Measurements from ENCODE around the gene STAT3. TPM values are rescaled to one million over a fixed set of nuclear protein-coding genes. Genes with fewer than 3 reads are reported as not detected.

The STAT3 gene
- total and polyA plus RNA-seq, 9 of the 15 experiments (the other 6 are each of a cell fraction or from before 2014, with no cell fraction given): 90.0 to 179 (median 114) TPM

DNA sequence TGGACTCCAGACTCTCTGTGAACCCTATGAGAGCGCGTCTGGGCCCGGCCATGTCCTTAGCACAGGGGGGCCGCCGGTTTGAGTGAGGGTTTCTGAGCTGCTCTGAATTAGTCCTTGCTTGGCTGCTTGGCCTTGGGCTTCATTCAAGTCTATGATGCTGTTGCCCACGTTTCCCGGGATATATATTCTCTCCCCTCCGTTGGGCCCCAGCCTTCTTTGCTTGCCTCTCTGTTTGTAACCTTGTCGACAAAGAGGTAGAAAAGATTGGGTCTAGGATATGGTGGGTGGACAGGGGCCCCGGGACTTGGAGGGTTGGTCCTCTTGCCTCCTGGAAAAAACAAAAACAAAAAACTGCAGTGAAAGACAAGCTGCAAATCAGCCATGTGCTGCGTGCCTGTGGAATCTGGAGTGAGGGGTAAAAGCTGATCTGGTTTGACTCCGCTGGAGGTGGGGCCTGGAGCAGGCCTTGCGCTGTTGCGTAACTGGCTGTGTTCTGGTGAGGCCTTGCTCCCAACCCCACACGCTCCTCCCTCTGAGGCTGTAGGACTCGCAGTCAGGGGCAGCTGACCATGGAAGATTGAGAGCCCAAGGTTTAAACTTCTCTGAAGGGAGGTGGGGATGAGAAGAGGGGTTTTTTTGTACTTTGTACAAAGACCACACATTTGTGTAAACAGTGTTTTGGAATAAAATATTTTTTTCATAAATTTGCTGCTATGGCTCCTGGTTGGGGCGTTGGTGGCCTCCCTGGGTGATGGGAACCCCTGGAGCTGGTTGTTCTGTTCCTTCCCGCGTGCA, 76.8 kb downstream of the STAT3 start (continued):
- TF ChIP-seq, protein P1, sequence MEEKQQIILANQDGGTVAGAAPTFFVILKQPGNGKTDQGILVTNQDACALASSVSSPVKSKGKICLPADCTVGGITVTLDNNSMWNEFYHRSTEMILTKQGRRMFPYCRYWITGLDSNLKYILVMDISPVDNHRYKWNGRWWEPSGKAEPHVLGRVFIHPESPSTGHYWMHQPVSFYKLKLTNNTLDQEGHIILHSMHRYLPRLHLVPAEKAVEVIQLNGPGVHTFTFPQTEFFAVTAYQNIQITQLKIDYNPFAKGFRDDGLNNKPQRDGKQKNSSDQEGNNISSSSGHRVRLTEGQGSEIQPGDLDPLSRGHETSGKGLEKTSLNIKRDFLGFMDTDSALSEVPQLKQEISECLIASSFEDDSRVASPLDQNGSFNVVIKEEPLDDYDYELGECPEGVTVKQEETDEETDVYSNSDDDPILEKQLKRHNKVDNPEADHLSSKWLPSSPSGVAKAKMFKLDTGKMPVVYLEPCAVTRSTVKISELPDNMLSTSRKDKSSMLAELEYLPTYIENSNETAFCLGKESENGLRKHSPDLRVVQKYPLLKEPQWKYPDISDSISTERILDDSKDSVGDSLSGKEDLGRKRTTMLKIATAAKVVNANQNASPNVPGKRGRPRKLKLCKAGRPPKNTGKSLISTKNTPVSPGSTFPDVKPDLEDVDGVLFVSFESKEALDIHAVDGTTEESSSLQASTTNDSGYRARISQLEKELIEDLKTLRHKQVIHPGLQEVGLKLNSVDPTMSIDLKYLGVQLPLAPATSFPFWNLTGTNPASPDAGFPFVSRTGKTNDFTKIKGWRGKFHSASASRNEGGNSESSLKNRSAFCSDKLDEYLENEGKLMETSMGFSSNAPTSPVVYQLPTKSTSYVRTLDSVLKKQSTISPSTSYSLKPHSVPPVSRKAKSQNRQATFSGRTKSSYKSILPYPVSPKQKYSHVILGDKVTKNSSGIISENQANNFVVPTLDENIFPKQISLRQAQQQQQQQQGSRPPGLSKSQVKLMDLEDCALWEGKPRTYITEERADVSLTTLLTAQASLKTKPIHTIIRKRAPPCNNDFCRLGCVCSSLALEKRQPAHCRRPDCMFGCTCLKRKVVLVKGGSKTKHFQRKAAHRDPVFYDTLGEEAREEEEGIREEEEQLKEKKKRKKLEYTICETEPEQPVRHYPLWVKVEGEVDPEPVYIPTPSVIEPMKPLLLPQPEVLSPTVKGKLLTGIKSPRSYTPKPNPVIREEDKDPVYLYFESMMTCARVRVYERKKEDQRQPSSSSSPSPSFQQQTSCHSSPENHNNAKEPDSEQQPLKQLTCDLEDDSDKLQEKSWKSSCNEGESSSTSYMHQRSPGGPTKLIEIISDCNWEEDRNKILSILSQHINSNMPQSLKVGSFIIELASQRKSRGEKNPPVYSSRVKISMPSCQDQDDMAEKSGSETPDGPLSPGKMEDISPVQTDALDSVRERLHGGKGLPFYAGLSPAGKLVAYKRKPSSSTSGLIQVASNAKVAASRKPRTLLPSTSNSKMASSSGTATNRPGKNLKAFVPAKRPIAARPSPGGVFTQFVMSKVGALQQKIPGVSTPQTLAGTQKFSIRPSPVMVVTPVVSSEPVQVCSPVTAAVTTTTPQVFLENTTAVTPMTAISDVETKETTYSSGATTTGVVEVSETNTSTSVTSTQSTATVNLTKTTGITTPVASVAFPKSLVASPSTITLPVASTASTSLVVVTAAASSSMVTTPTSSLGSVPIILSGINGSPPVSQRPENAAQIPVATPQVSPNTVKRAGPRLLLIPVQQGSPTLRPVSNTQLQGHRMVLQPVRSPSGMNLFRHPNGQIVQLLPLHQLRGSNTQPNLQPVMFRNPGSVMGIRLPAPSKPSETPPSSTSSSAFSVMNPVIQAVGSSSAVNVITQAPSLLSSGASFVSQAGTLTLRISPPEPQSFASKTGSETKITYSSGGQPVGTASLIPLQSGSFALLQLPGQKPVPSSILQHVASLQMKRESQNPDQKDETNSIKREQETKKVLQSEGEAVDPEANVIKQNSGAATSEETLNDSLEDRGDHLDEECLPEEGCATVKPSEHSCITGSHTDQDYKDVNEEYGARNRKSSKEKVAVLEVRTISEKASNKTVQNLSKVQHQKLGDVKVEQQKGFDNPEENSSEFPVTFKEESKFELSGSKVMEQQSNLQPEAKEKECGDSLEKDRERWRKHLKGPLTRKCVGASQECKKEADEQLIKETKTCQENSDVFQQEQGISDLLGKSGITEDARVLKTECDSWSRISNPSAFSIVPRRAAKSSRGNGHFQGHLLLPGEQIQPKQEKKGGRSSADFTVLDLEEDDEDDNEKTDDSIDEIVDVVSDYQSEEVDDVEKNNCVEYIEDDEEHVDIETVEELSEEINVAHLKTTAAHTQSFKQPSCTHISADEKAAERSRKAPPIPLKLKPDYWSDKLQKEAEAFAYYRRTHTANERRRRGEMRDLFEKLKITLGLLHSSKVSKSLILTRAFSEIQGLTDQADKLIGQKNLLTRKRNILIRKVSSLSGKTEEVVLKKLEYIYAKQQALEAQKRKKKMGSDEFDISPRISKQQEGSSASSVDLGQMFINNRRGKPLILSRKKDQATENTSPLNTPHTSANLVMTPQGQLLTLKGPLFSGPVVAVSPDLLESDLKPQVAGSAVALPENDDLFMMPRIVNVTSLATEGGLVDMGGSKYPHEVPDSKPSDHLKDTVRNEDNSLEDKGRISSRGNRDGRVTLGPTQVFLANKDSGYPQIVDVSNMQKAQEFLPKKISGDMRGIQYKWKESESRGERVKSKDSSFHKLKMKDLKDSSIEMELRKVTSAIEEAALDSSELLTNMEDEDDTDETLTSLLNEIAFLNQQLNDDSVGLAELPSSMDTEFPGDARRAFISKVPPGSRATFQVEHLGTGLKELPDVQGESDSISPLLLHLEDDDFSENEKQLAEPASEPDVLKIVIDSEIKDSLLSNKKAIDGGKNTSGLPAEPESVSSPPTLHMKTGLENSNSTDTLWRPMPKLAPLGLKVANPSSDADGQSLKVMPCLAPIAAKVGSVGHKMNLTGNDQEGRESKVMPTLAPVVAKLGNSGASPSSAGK (IDR thresholded peaks at IDR 0.05): peak; percentile 85
- TF ChIP-seq ZNF589 (CRISPR knock-in tag; IDR thresholded peaks at IDR 0.05; ENCODE audit: low read depth) (peak; percentile 23; the same call in 1 of the 2 replicates), NR1H2 (CRISPR knock-in tag; IDR thresholded peaks at IDR 0.05) (no peak), OTX1 (CRISPR knock-in tag; IDR thresholded peaks at IDR 0.05) (peak; percentile 65; the same call in 1 of the 2 replicates), FOSL1 (tag; conservative IDR thresholded peaks at IDR 0.05) (peak; percentile 22; the same call in 1 of the 2 replicates), NR2C1 (IDR thresholded peaks at IDR 0.05) (0 out of 2 replicates have a peak, but pooled peaks have one; percentile 24), NR2C1 (tag; IDR thresholded peaks at IDR 0.05) (no peak), ZNF253 (CRISPR knock-in tag; conservative IDR thresholded peaks at IDR 0.05) (0 out of 2 replicates have a peak, but pooled peaks have one; percentile 16)
- TF ChIP-seq, protein P2, sequence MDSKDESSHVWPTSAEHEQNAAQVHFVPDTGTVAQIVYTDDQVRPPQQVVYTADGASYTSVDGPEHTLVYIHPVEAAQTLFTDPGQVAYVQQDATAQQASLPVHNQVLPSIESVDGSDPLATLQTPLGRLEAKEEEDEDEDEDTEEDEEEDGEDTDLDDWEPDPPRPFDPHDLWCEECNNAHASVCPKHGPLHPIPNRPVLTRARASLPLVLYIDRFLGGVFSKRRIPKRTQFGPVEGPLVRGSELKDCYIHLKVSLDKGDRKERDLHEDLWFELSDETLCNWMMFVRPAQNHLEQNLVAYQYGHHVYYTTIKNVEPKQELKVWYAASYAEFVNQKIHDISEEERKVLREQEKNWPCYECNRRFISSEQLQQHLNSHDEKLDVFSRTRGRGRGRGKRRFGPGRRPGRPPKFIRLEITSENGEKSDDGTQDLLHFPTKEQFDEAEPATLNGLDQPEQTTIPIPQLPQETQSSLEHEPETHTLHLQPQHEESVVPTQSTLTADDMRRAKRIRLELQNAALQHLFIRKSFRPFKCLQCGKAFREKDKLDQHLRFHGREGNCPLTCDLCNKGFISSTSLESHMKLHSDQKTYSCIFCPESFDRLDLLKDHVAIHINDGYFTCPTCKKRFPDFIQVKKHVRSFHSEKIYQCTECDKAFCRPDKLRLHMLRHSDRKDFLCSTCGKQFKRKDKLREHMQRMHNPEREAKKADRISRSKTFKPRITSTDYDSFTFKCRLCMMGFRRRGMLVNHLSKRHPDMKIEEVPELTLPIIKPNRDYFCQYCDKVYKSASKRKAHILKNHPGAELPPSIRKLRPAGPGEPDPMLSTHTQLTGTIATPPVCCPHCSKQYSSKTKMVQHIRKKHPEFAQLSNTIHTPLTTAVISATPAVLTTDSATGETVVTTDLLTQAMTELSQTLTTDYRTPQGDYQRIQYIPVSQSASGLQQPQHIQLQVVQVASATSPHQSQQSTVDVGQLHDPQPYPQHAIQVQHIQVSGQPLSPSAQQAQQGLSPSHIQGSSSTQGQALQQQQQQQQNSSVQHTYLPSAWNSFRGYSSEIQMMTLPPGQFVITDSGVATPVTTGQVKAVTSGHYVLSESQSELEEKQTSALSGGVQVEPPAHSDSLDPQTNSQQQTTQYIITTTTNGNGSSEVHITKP (IDR thresholded peaks at IDR 0.05; ENCODE audit: partially characterized antibody): peak; percentile 8
- TF ChIP-seq, protein P3, sequence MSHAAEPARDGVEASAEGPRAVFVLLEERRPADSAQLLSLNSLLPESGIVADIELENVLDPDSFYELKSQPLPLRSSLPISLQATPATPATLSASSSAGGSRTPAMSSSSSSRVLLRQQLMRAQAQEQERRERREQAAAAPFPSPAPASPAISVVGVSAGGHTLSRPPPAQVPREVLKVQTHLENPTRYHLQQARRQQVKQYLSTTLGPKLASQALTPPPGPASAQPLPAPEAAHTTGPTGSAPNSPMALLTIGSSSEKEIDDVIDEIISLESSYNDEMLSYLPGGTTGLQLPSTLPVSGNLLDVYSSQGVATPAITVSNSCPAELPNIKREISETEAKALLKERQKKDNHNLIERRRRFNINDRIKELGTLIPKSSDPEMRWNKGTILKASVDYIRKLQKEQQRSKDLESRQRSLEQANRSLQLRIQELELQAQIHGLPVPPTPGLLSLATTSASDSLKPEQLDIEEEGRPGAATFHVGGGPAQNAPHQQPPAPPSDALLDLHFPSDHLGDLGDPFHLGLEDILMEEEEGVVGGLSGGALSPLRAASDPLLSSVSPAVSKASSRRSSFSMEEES (CRISPR knock-in tag; IDR thresholded peaks at IDR 0.05): no peak
